ENCODE results near the gene SPTBN5. TPM values are rescaled to one million over a fixed set of nuclear protein-coding genes. Genes with fewer than 3 reads are reported as not detected.

The SPTBN5 gene
- total and polyA plus RNA-seq, 2 donors (not counting 1 experiment from before 2014, with no cell fraction given) = 0.55 to 1.4 TPM

GRCh38 chr15:41876007-41876406 is 17.8 kb downstream of the SPTBN5 start:
- peak overlapping the region; percentile 57 for H3K4me3 Mint-ChIP-seq
- ATAC-seq (ENCODE audit: low read depth) = peak; percentile 77
- H3K4me1 Mint-ChIP-seq = peaks cover 7% of the 10 kb centered on the region
- H2AFZ ChIP-seq (ENCODE audit: insufficient read depth, low read depth, low read length, poor library complexity, severe bottlenecking) = no peak overlapping the region
- H3K79me2 ChIP-seq (ENCODE audit: control insufficient read depth, insufficient read depth, low read length) = no peaks in the 10 kb centered on the region
- no peak overlapping the region for H3K27ac Mint-ChIP-seq
- no peaks in the 10 kb centered on the region for H3K36me3 ChIP-seq (replicated peaks in 1 of 2; ENCODE audit: control extremely low read depth in 1 of 2, control insufficient read depth in 1 of 2, extremely low read depth in 1 of 2, insufficient read depth in 2 of 2, low read length in 1 of 2)
- ChIA-PET POLR2A (no interaction called here), CTCF (interaction anchor here (0.7 to 2.5 kb wide), 5 partner anchors 19 to 219 kb away, joined by 3 to 10 read pairs (median 6); partner anchors contain the start of gene MAPKBP1)
- no peak for TF ChIP-seq CTCF (IDR thresholded peaks at IDR 0.05)
- no peak for TF ChIP-seq EZH2 (IDR thresholded peaks at IDR 0.05; ENCODE audit: borderline replicate concordance, insufficient read depth, low read depth, low read length, poor library complexity, severe bottlenecking)
- no peak overlapping the region for H3K4me3 ChIP-seq (ENCODE audit: control extremely low read depth in 1 of 5, extremely low read depth in 1 of 5, insufficient read depth in 1 of 5, low read depth in 2 of 5, low read length in 4 of 5)
- peak; percentile 31 for DNase-seq
- H3K4me1 ChIP-seq (ENCODE audit: control insufficient read depth in 2 of 2, insufficient read depth in 2 of 2, low read length in 2 of 2) = peaks cover 0 to 9% of the 10 kb centered on the region in 2 donors
- H3K27ac ChIP-seq (ENCODE audit: low read length in 2 of 2) = no peak overlapping the region
- intact Hi-C loops (cut with micrococcal nuclease) = no loop called here
- 77% methylated on average over 13 of the region's 13 CpGs for WGBS (ENCODE audit: insufficient coverage)
- peak overlapping the region; percentile 15 for H3K4me2 ChIP-seq (replicated peaks; ENCODE audit: low read depth, low read length, poor library complexity, severe bottlenecking)
- H3K9ac ChIP-seq (ENCODE audit: low read length) = no peak overlapping the region
- peaks cover 19% of the 10 kb centered on the region for H3K27me3 Mint-ChIP-seq
- no peaks in the 10 kb centered on the region for H4K20me1 ChIP-seq (ENCODE audit: control insufficient read depth, insufficient read depth, low read length, poor library complexity, severe bottlenecking)
- H3K27me3 ChIP-seq (replicated peaks in 1 of 4; ENCODE audit: control extremely low read depth in 1 of 4, control insufficient read depth in 3 of 4, insufficient read depth in 4 of 4, low read length in 3 of 4) = peaks cover 0 to 19% (median 1%) of the 10 kb centered on the region in 4 experiments
- no peaks in the 10 kb centered on the region for H3K9me3 Mint-ChIP-seq (ENCODE audit: insufficient read depth)
- no peaks in the 10 kb centered on the region for H3K9me3 ChIP-seq (ENCODE audit: control extremely low read depth in 1 of 3, control insufficient read depth in 2 of 3, insufficient read depth in 1 of 3, low read length in 2 of 3)

- Mint-ChIP-seq H3K9me3 (ENCODE audit: insufficient read depth) (no peaks in the 10 kb centered on the region), H3K27me3 (peaks cover 12% of the 10 kb centered on the region), H3K4me3 (no peak overlapping the region), H3K27ac (no peak overlapping the region), H3K4me1 (peaks cover 7% of the 10 kb centered on the region)
- no peaks in the 10 kb centered on the region for H3K36me3 ChIP-seq (replicated peaks in 1 of 2; ENCODE audit: control extremely low read depth in 1 of 2, control insufficient read depth in 1 of 2, extremely low read depth in 1 of 2, insufficient read depth in 2 of 2, low read length in 1 of 2)
- H4K20me1 ChIP-seq (ENCODE audit: control insufficient read depth, insufficient read depth, low read length, poor library complexity, severe bottlenecking) = no peaks in the 10 kb centered on the region
- H2AFZ ChIP-seq (ENCODE audit: insufficient read depth, low read depth, low read length, poor library complexity, severe bottlenecking) = no peak overlapping the region
- ChIA-PET CTCF (interaction anchor here (1.3 to 2.5 kb wide), 2 partner anchors 64 to 101 kb away, joined by 3 to 10 read pairs; partner anchors contain the start of gene MAPKBP1), POLR2A (no interaction called here)
- peaks cover 0 to 9% of the 10 kb centered on the region in 2 donors for H3K4me1 ChIP-seq (ENCODE audit: control insufficient read depth in 2 of 2, insufficient read depth in 2 of 2, low read length in 2 of 2)
- peaks cover 0 to 10% (median 0%) of the 10 kb centered on the region in 4 experiments for H3K27me3 ChIP-seq (replicated peaks in 1 of 4; ENCODE audit: control extremely low read depth in 1 of 4, control insufficient read depth in 3 of 4, insufficient read depth in 4 of 4, low read length in 3 of 4)
- H3K27ac ChIP-seq (ENCODE audit: low read length in 2 of 2) = no peak overlapping the region
- H3K9me3 ChIP-seq (ENCODE audit: control extremely low read depth in 1 of 3, control insufficient read depth in 2 of 3, insufficient read depth in 1 of 3, low read length in 2 of 3) = no peaks in the 10 kb centered on the region
- no peak for ATAC-seq (ENCODE audit: low read depth)
- H3K79me2 ChIP-seq (ENCODE audit: control insufficient read depth, insufficient read depth, low read length) = no peaks in the 10 kb centered on the region
- no peak overlapping the region for H3K4me3 ChIP-seq (ENCODE audit: control extremely low read depth in 1 of 5, extremely low read depth in 1 of 5, insufficient read depth in 1 of 5, low read depth in 2 of 5, low read length in 4 of 5)
- no peak overlapping the region for H3K4me2 ChIP-seq (replicated peaks; ENCODE audit: low read depth, low read length, poor library complexity, severe bottlenecking)
- H3K9ac ChIP-seq (ENCODE audit: low read length) = no peak overlapping the region
- TF ChIP-seq EZH2 (IDR thresholded peaks at IDR 0.05; ENCODE audit: borderline replicate concordance, insufficient read depth, low read depth, low read length, poor library complexity, severe bottlenecking) (no peak), CTCF (IDR thresholded peaks at IDR 0.05) (no peak)
- intact Hi-C loops (cut with micrococcal nuclease) = no loop called here
- WGBS (ENCODE audit: insufficient coverage) = 91% methylated on average over 11 of the region's 12 CpGs
- no peak for DNase-seq
These were observed 19.1 kb downstream of the SPTBN5 start for GRCh38 chr15:41874736-41875135.

Measured in B cell (primary cell).